Psoas muscle (tissue), 8 donors: ENCODE data around the gene PPP1R2. TPM values are rescaled to one million over a fixed set of nuclear protein-coding genes. Genes with fewer than 3 reads are reported as not detected.
A peak's percentile ranks its signal among the peaks of the same experiment; 100 is the strongest.
"Not testable (repeated sequence)": the region's sequence is repeated elsewhere in the genome, so short reads cannot be mapped to it uniquely, and the experiment has no call there.

Source experiments
- ATAC-seq, 4 donors: fragments of 200-7000 bp; cut with Tn5 transposase; one replicate each; pipeline ENCODE4 v1.9.1; 2020; ENCODE audit warnings: moderate library complexity in 3 of 4, mild to moderate bottlenecking in 2 of 4
- DNase-seq, 2 donors: peaks; one replicate each; pipeline ENCODE4 v3.0.0-alpha.2; 2020
- H3K27ac ChIP-seq: fragments of 200-600 bp; one replicate; pipeline ENCODE4 v1.8.0; 2022
- H3K27me3 ChIP-seq, 3 donors: fragments of 200-600 bp in 1 of 3; one replicate each; pipeline versions ENCODE4 v1.6.1 to v1.8.0; 2013 to 2022; ENCODE audit warnings: low read length in 2 of 3, mild to moderate bottlenecking in 2 of 3, moderate library complexity in 1 of 3; ENCODE audit not compliant: insufficient read depth in 3 of 3
- H3K36me3 ChIP-seq, 2 donors: fragments of 200-600 bp in 1 of 2; one replicate each; pipeline versions ENCODE4 v1.6.1 to v1.8.0; 2013 to 2022; ENCODE audit warnings: low read depth in 1 of 2, mild to moderate bottlenecking in 1 of 2, moderate library complexity in 1 of 2; ENCODE audit not compliant: insufficient read depth in 1 of 2
- H3K4me1 ChIP-seq: fragments of 200-600 bp; one replicate; pipeline ENCODE4 v1.8.0; 2022
- H3K4me3 ChIP-seq: fragments of 200-600 bp; one replicate; pipeline ENCODE4 v1.8.0; 2022; ENCODE audit warnings: mild to moderate bottlenecking
- H3K9me3 ChIP-seq: fragments of 200-600 bp; one replicate; pipeline ENCODE4 v1.8.0; 2022
- CTCF ChIP-seq: fragments of 200-600 bp; IDR thresholded peaks from one replicate; pipeline ENCODE4 v1.8.0; 2022; ENCODE audit warnings: antibody characterized with exemption
- WGBS, 3 donors: extraction: QIAGEN DNeasy Blood & Tissue Kit; methylation state at CpG; one replicate each; pipeline versions ENCODE4 v1.1.6 to v1.1.7; 2013; 5-methylcytosine and 5-hydroxymethylcytosine counted together
- intact Hi-C, 2 donors: fragments of 100-400 bp; cut with DNase I; formaldehyde crosslinking; loops; one replicate each; pipeline versions ENCODE4 v1.11.0 to v1.14.2; 2022
- polyA plus RNA-seq, 3 donors: library from polyadenylated mRNA; stranded (reverse); fragments of 200-250 nt; gene quantifications; one replicate each; pipeline ENCODE4 v1.2.3, GENCODE V29; 2013
- total RNA-seq, 4 donors: library from RNA; stranded (reverse); fragmentation: NEBNext Ultra II Directional in 2 of 4; extraction: Animal tissue kit (Norgen Biotek cat#: 25700) in 2 of 4; gene quantifications; one replicate each; pipeline versions ENCODE4 v1.2.1 to v1.2.4, GENCODE V29; 2021 to 2023
- donor health status: healthy with polysubstance abuse.
- donor health status: DM: no; HTN: no; CAD: no; lungs with moderate emphysema.
- donor health status: Bipolar disorder and iron deficiency.
- donor health status: healthy.
- donor health status: DM: yes; HTN: yes; CAD: no.
- donor health status: DM: no; HTN: no; CAD: no.
- donor health status: DM: no; HTN: no; CAD: no.
- donor health status: DM: yes; HTN: yes; CAD: no.

Gene PPP1R2
- total and polyA plus RNA-seq, 7 donors = 45.0 to 152 (median 81.9) TPM

DNA sequence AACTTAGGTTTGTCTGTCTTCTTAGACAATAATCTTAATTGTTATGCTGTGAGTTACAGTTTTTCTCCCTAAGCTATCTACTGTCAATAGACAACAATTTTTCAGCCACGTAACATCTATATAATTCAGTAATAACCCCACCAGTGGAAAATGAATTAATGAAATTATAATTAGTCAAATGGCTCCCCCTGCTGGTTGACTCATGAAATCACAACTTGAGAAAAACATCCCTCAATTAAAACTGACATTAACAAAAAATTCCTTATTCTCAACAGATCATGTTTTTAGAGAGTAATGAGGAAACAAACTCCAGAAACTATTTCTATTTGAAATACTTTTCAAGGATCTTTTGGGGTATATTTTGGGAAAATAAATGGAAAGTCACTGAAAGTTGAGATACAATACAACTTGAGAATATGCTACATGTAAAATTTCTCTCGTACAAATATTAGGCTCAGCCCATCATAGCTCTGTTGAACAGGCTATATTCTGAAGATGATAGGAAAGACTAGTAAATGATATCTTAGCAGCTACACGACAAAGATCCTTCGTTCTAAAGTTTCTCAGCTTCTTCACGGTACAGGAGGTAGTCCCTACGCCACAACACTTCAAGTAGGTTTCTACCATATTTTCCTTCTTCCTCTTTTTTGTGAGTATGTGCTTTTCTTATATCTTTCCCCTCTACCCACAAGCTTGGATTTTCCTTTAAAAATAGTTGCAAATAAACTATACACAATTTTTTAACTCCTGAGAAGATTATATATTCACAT lies 20.7 kb downstream of the PPP1R2 start:
- ATAC-seq = no peak
- no peak overlapping the region for H3K27ac ChIP-seq
- no peaks in the 10 kb centered on the region for H3K9me3 ChIP-seq
- H3K36me3 ChIP-seq = peaks cover 0 to 76% of the 10 kb centered on the region in 2 donors
- DNase-seq = no peak
- no peaks in the 10 kb centered on the region for H3K27me3 ChIP-seq
- whole genome bisulfite sequencing, 3 donors = 54 to 64% (median 61%) methylated on average over 6 of the region's 6 CpGs
- H3K4me3 ChIP-seq = no peak overlapping the region
- intact Hi-C loops = loop anchor here (5.0 kb wide), 4 partner anchors 70 to 840 kb away; partner anchors contain the start of genes ACAP2 (in 1 of the 2) and XXYLT1 (in 1 of the 2)
- TF ChIP-seq CTCF = peak; percentile 83
- peaks cover 9% of the 10 kb centered on the region for H3K4me1 ChIP-seq

GRCh38 chr3:195517030-195517429 lies 26.1 kb downstream of the PPP1R2 start:
- TF ChIP-seq CTCF = no peak
- DNase-seq (no peak), ATAC-seq (no peak)
- Histone ChIP-seq H3K27ac (no peak overlapping the region), H3K9me3 (no peaks in the 10 kb centered on the region), H3K4me1 (no peaks in the 10 kb centered on the region), H3K36me3 (peaks cover 2 to 87% of the 10 kb centered on the region in 2 donors), H3K27me3 (no peaks in the 10 kb centered on the region), H3K4me3 (no peak overlapping the region)
- intact Hi-C loops = no loop called here
- WGBS, 3 donors = 85 to 100% (median 97%) methylated on average over 1 of the region's 1 CpG

DNA sequence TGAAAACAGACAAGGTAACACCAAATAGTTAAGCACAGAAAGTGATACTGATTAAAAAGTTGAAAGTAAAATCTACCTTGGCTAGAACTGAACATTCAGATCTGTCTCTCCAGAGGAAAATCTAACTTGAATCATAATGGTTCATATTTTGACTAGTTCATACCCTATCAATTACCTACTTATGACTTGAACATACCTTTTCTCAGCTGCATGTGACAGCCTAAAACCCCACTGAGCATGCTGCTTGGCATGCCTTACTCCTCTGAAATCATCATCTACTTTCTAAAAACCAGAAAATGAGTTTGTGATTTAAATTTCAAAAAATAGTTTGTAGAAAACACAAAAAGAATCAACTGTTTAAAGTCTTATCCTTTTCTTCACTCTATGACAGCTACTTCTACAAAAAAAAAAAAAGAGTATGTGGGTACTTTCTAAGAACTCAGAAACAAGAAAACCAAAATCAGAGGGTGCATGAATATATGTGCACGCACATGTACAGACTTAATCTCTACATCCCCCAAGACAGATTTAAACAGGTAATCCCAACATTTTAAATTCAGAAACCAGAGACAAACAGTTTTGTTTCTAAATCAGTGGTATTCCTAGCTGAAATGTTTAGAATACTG lies 28.4 kb downstream of the PPP1R2 start:
- H3K9me3 ChIP-seq, H3K4me3 ChIP-seq, H3K4me1 ChIP-seq, H3K27me3 ChIP-seq, ATAC-seq, DNase-seq, H3K27ac ChIP-seq, intact Hi-C loops: not testable (repeated sequence)
- H3K36me3 ChIP-seq = peaks cover 2 to 81% of the 10 kb centered on the region in 2 donors
- WGBS, 3 donors = 93 to 100% (median 97%) methylated on average over 1 of the region's 1 CpG

GRCh38 chr3:195512798-195513345 lies 30.3 kb downstream of the PPP1R2 start:
- ATAC-seq = no peak
- 75 to 87% (median 79%) methylated on average over 7 of the region's 7 CpGs for WGBS, 3 donors
- no peak overlapping the region for H3K27ac ChIP-seq
- H3K36me3 ChIP-seq = peaks cover 2 to 66% of the 10 kb centered on the region in 2 donors
- no peak overlapping the region for H3K4me3 ChIP-seq
- no peak for TF ChIP-seq CTCF
- DNase-seq = no peak
- intact Hi-C loops = no loop called here
- H3K27me3 ChIP-seq = no peaks in the 10 kb centered on the region
- H3K9me3 ChIP-seq = no peaks in the 10 kb centered on the region
- no peaks in the 10 kb centered on the region for H3K4me1 ChIP-seq

GRCh38 chr3:195511136-195511535 lies 32.0 kb downstream of the PPP1R2 start:
- no peak overlapping the region for H3K4me3 ChIP-seq
- H3K36me3 ChIP-seq = peaks cover 2 to 48% of the 10 kb centered on the region in 2 donors
- DNase-seq (no peak), ATAC-seq (peak in 1 of 4 donors; percentile 33)
- no peak overlapping the region for H3K27ac ChIP-seq
- WGBS, 3 donors = 98% methylated on average over 6 of the region's 6 CpGs
- H3K27me3 ChIP-seq = no peaks in the 10 kb centered on the region
- H3K9me3 ChIP-seq = no peaks in the 10 kb centered on the region
- intact Hi-C loops = no loop called here
- H3K4me1 ChIP-seq = no peaks in the 10 kb centered on the region
- no peak for TF ChIP-seq CTCF
